CD4-positive, CD25-positive, alpha-beta regulatory T cell (primary cell): ENCODE measurements around the gene MSI2. TPM values are rescaled to one million over a fixed set of nuclear protein-coding genes. Genes with fewer than 3 reads are reported as not detected.

Source experiments
- ATAC-seq, 2 donors: fragments of 150-1000 bp; cut with Tn5 transposase; one replicate each; pipeline ENCODE4 v1.10.0; 2021; ENCODE audit warnings: low read depth in 2 of 2, moderate number of reproducible peaks in 2 of 2, moderate library complexity in 1 of 2
- DNase-seq, 3 donors: peaks; one replicate each; pipeline versions ENCODE4 v3.0.0 to v3.0.0-alpha.2; 2012 to 2022; ENCODE audit warnings: mixed read lengths in 1 of 3
- H3K27ac ChIP-seq: one replicate; pipeline ENCODE4 v1.7.0; 2013; ENCODE audit warnings: mild to moderate bottlenecking, low read length; ENCODE audit not compliant: insufficient read depth, poor library complexity, severe bottlenecking
- H3K27me3 ChIP-seq: one replicate; pipeline ENCODE4 v1.7.0; 2013; ENCODE audit warnings: low read length; ENCODE audit not compliant: control insufficient read depth, insufficient read depth
- H3K36me3 ChIP-seq: one replicate; pipeline ENCODE4 v1.7.0; 2013; ENCODE audit warnings: mild to moderate bottlenecking, low read length, moderate library complexity; ENCODE audit not compliant: control insufficient read depth, insufficient read depth
- H3K4me1 ChIP-seq: 2 replicates; pipeline ENCODE4 v1.7.0; 2013; ENCODE audit warnings: mild to moderate bottlenecking, low read length; ENCODE audit not compliant: insufficient read depth, control insufficient read depth, poor library complexity, severe bottlenecking
- H3K4me3 ChIP-seq: one replicate; pipeline ENCODE4 v1.7.0; 2013; ENCODE audit warnings: low read depth, mild to moderate bottlenecking, low read length, moderate library complexity
- H3K9me3 ChIP-seq, 2 experiments: 1 replicate in 1 of 2; 2 replicates in 1 of 2; pipeline ENCODE4 v1.7.0; 2013; ENCODE audit warnings: low read length in 2 of 2, mild to moderate bottlenecking in 1 of 2, moderate library complexity in 1 of 2; ENCODE audit not compliant: control insufficient read depth in 2 of 2
- H3K27ac Mint-ChIP-seq, 3 donors: one replicate each; pipeline ENCODE4 v1.8.0; 2020 to 2022; ENCODE audit warnings: mild to moderate bottlenecking in 3 of 3, mixed read lengths in 3 of 3, moderate library complexity in 2 of 3
- H3K27me3 Mint-ChIP-seq: one replicate; pipeline ENCODE4 v1.8.0; 2022; ENCODE audit warnings: mild to moderate bottlenecking, mixed read lengths
- H3K36me3 Mint-ChIP-seq: one replicate; pipeline ENCODE4 v1.8.0; 2020; ENCODE audit warnings: mixed read lengths
- H3K4me1 Mint-ChIP-seq, 4 donors: one replicate each; pipeline ENCODE4 v1.8.0; 2020 to 2022; ENCODE audit warnings: mixed read lengths in 4 of 4, mild to moderate bottlenecking in 1 of 4
- H3K4me3 Mint-ChIP-seq, 4 donors: one replicate each; pipeline ENCODE4 v1.8.0; 2020 to 2022; ENCODE audit warnings: mild to moderate bottlenecking in 4 of 4, mixed read lengths in 4 of 4, moderate library complexity in 3 of 4
- H3K9me3 Mint-ChIP-seq, 7 donors: one replicate each; pipeline ENCODE4 v1.8.0; 2020 to 2022; ENCODE audit warnings: mixed read lengths in 7 of 7, mild to moderate bottlenecking in 3 of 7, moderate library complexity in 2 of 7
- polyA plus RNA-seq, 4 donors: library from polyadenylated mRNA; unstranded; fragments of 300-500 nt; fragmentation: Illumina TruSeq; gene quantifications; one replicate each; pipeline ENCODE4 v1.2.3, GENCODE V29; 2021
- total RNA-seq: library from RNA; stranded (reverse); gene quantifications from one replicate; pipeline ENCODE4 v1.2.3, GENCODE V29; 2022

MSI2 gene
- total and polyA plus RNA-seq, 5 donors from 2014 or later: 3.2 to 177 (median 3.4) TPM

GRCh38 chr17:57551321-57552079, 295.2 kb downstream of the MSI2 start:
- no peak overlapping the region for H3K27ac ChIP-seq
- Mint-ChIP-seq H3K27ac (peak overlapping the region; percentile 67 to 80 (median 78)), H3K27me3 (no peaks in the 10 kb centered on the region), H3K4me3 (peak overlapping the region in 2 of 4 donors; percentile 48 to 65), H3K4me1 (peaks cover 0 to 79% (median 42%) of the 10 kb centered on the region in 4 donors), H3K9me3 (no peaks in the 10 kb centered on the region), H3K36me3 (peaks cover 13% of the 10 kb centered on the region)
- no peaks in the 10 kb centered on the region for H3K9me3 ChIP-seq
- ATAC-seq: peak; percentile 71 to 72
- peak in 2 of 3 donors; percentile 44 to 45 for DNase-seq
- no peaks in the 10 kb centered on the region for H3K27me3 ChIP-seq
- H3K4me1 ChIP-seq: peaks cover 18% of the 10 kb centered on the region
- no peaks in the 10 kb centered on the region for H3K36me3 ChIP-seq
- no peak overlapping the region for H3K4me3 ChIP-seq

GRCh38 chr17:57552114-57552624, 295.8 kb downstream of the MSI2 start:
- Mint-ChIP-seq H3K4me1 (peaks cover 0 to 76% (median 41%) of the 10 kb centered on the region in 4 donors), H3K9me3 (no peaks in the 10 kb centered on the region), H3K36me3 (peaks cover 12% of the 10 kb centered on the region), H3K27ac (peak overlapping the region in 2 of 3 donors; percentile 80 to 88), H3K27me3 (no peaks in the 10 kb centered on the region), H3K4me3 (peak overlapping the region in 1 of 4 donors; percentile 27)
- Histone ChIP-seq H3K36me3 (peaks cover 4% of the 10 kb centered on the region), H3K27ac (no peak overlapping the region), H3K4me3 (no peak overlapping the region), H3K27me3 (no peaks in the 10 kb centered on the region), H3K4me1 (peaks cover 18% of the 10 kb centered on the region), H3K9me3 (no peaks in the 10 kb centered on the region)
- ATAC-seq: no peak
- peak in 1 of 3 donors; percentile 31 for DNase-seq

- Mint-ChIP-seq H3K4me1 (peaks cover 0 to 69% (median 34%) of the 10 kb centered on the region in 4 donors), H3K27ac (no peak overlapping the region)
- no peak for DNase-seq
These were observed 297.2 kb downstream of the MSI2 start for GRCh38 chr17:57553526-57553925.

GRCh38 chr17:57553991-57554825, 297.9 kb downstream of the MSI2 start:
- Mint-ChIP-seq H3K4me3 (no peak overlapping the region), H3K27ac (no peak overlapping the region)

More at GRCh38 chr17:57553526-57553925, 297.2 kb downstream of the MSI2 start:
- Mint-ChIP-seq H3K9me3 (no peaks in the 10 kb centered on the region), H3K27me3 (no peaks in the 10 kb centered on the region), H3K4me3 (no peak overlapping the region), H3K36me3 (peaks cover 13% of the 10 kb centered on the region)
- no peak overlapping the region for H3K4me3 ChIP-seq
- peaks cover 11% of the 10 kb centered on the region for H3K36me3 ChIP-seq
- no peak overlapping the region for H3K27ac ChIP-seq
- ATAC-seq: no peak
- no peaks in the 10 kb centered on the region for H3K9me3 ChIP-seq
- H3K4me1 ChIP-seq: peaks cover 18% of the 10 kb centered on the region
- H3K27me3 ChIP-seq: no peaks in the 10 kb centered on the region

GRCh38 chr17:57554826-57555635, 298.7 kb downstream of the MSI2 start:
- Histone ChIP-seq H3K36me3 (peaks cover 11% of the 10 kb centered on the region), H3K4me3 (no peak overlapping the region), H3K9me3 (no peaks in the 10 kb centered on the region), H3K27ac (no peak overlapping the region), H3K4me1 (peaks cover 18% of the 10 kb centered on the region), H3K27me3 (no peaks in the 10 kb centered on the region)
- ATAC-seq (no peak), DNase-seq (no peak)
- Mint-ChIP-seq H3K4me3 (no peak overlapping the region), H3K9me3 (no peaks in the 10 kb centered on the region), H3K36me3 (peaks cover 13% of the 10 kb centered on the region), H3K27me3 (no peaks in the 10 kb centered on the region), H3K4me1 (peaks cover 0 to 66% (median 27%) of the 10 kb centered on the region in 4 donors), H3K27ac (peak overlapping the region in 2 of 3 donors; percentile 46 to 67)

More at GRCh38 chr17:57553991-57554825, 297.9 kb downstream of the MSI2 start:
- no peaks in the 10 kb centered on the region for H3K27me3 Mint-ChIP-seq
- H3K9me3 Mint-ChIP-seq: no peaks in the 10 kb centered on the region
- Histone ChIP-seq H3K9me3 (no peaks in the 10 kb centered on the region), H3K36me3 (peaks cover 11% of the 10 kb centered on the region), H3K4me3 (no peak overlapping the region), H3K27me3 (no peaks in the 10 kb centered on the region), H3K27ac (no peak overlapping the region), H3K4me1 (peaks cover 18% of the 10 kb centered on the region)
- H3K36me3 Mint-ChIP-seq: peaks cover 13% of the 10 kb centered on the region
- ATAC-seq: no peak
- peaks cover 0 to 69% (median 32%) of the 10 kb centered on the region in 4 donors for H3K4me1 Mint-ChIP-seq
- DNase-seq: no peak

GRCh38 chr17:57555636-57556175, 299.4 kb downstream of the MSI2 start:
- no peak for DNase-seq
- H3K4me3 Mint-ChIP-seq: no peak overlapping the region
- Histone ChIP-seq H3K9me3 (no peaks in the 10 kb centered on the region), H3K36me3 (peaks cover 11% of the 10 kb centered on the region), H3K27ac (no peak overlapping the region), H3K4me3 (no peak overlapping the region), H3K27me3 (no peaks in the 10 kb centered on the region), H3K4me1 (peaks cover 15% of the 10 kb centered on the region)
- no peaks in the 10 kb centered on the region for H3K9me3 Mint-ChIP-seq
- no peak for ATAC-seq
- H3K27me3 Mint-ChIP-seq: no peaks in the 10 kb centered on the region
- peak overlapping the region in 2 of 3 donors; percentile 46 to 67 for H3K27ac Mint-ChIP-seq
- H3K4me1 Mint-ChIP-seq: peaks cover 0 to 66% (median 27%) of the 10 kb centered on the region in 4 donors
- H3K36me3 Mint-ChIP-seq: peaks cover 13% of the 10 kb centered on the region

- H3K27me3 Mint-ChIP-seq: no peaks in the 10 kb centered on the region
- DNase-seq (no peak), ATAC-seq (no peak)
- H3K4me1 ChIP-seq: peaks cover 9% of the 10 kb centered on the region
- H3K36me3 Mint-ChIP-seq: peaks cover 13% of the 10 kb centered on the region
- H3K4me3 ChIP-seq: no peak overlapping the region
- H3K4me1 Mint-ChIP-seq: peaks cover 0 to 66% (median 26%) of the 10 kb centered on the region in 4 donors
- peaks cover 11% of the 10 kb centered on the region for H3K36me3 ChIP-seq
- H3K27me3 ChIP-seq: no peaks in the 10 kb centered on the region
- H3K27ac Mint-ChIP-seq: peak overlapping the region in 2 of 3 donors; percentile 23 to 52
- no peaks in the 10 kb centered on the region for H3K9me3 Mint-ChIP-seq
- no peak overlapping the region for H3K4me3 Mint-ChIP-seq
- H3K9me3 ChIP-seq: no peaks in the 10 kb centered on the region
- H3K27ac ChIP-seq: no peak overlapping the region
These were observed 300.0 kb downstream of the MSI2 start for GRCh38 chr17:57556320-57556719.
